ENCODE results near the gene ZP1.

ZP1 gene

GRCh38 chr11:60835534-60835846 is 31.9 kb upstream of the ZP1 start:
- peaks cover 12% of the 10 kb centered on the region for H3K4me1 ChIP-seq (ENCODE audit: control insufficient read depth, insufficient read depth, low read length)
- peaks cover 15% of the 10 kb centered on the region for H3K27me3 ChIP-seq (ENCODE audit: control insufficient read depth, insufficient read depth, low read length)
- H3K4me2 ChIP-seq (ENCODE audit: low read length) = no peak overlapping the region
- no peaks in the 10 kb centered on the region for H3K9me3 ChIP-seq (replicated peaks; ENCODE audit: low read length)
- no peaks in the 10 kb centered on the region for H3K36me3 ChIP-seq (ENCODE audit: insufficient read depth, low read length)
- no peak overlapping the region for H3K4me3 ChIP-seq (ENCODE audit: low read length)
- no peak overlapping the region for H3K9ac ChIP-seq (ENCODE audit: low read depth, low read length)

GRCh38 chr11:60836866-60837515 is 30.4 kb upstream of the ZP1 start:
- H3K4me1 ChIP-seq (ENCODE audit: control insufficient read depth, insufficient read depth, low read length) = peaks cover 25% of the 10 kb centered on the region
- no peaks in the 10 kb centered on the region for H3K9me3 ChIP-seq (replicated peaks; ENCODE audit: low read length)
- H3K4me3 ChIP-seq (ENCODE audit: low read length) = no peak overlapping the region
- H3K4me2 ChIP-seq (ENCODE audit: low read length) = no peak overlapping the region
- no peaks in the 10 kb centered on the region for H3K36me3 ChIP-seq (ENCODE audit: insufficient read depth, low read length)
- no peak overlapping the region for H3K9ac ChIP-seq (ENCODE audit: low read depth, low read length)
- H3K27me3 ChIP-seq (ENCODE audit: control insufficient read depth, insufficient read depth, low read length) = peaks cover 14% of the 10 kb centered on the region

GRCh38 chr11:60838132-60838531 is 29.2 kb upstream of the ZP1 start:
- H3K4me1 ChIP-seq (ENCODE audit: control insufficient read depth, insufficient read depth, low read length) = peaks cover 25% of the 10 kb centered on the region
- H3K36me3 ChIP-seq (ENCODE audit: insufficient read depth, low read length) = no peaks in the 10 kb centered on the region
- H3K4me2 ChIP-seq (ENCODE audit: low read length) = no peak overlapping the region
- H3K9ac ChIP-seq (ENCODE audit: low read depth, low read length) = no peak overlapping the region
- no peak overlapping the region for H3K4me3 ChIP-seq (ENCODE audit: low read length)
- no peaks in the 10 kb centered on the region for H3K9me3 ChIP-seq (replicated peaks; ENCODE audit: low read length)
- peaks cover 4% of the 10 kb centered on the region for H3K27me3 ChIP-seq (ENCODE audit: control insufficient read depth, insufficient read depth, low read length)

DNA sequence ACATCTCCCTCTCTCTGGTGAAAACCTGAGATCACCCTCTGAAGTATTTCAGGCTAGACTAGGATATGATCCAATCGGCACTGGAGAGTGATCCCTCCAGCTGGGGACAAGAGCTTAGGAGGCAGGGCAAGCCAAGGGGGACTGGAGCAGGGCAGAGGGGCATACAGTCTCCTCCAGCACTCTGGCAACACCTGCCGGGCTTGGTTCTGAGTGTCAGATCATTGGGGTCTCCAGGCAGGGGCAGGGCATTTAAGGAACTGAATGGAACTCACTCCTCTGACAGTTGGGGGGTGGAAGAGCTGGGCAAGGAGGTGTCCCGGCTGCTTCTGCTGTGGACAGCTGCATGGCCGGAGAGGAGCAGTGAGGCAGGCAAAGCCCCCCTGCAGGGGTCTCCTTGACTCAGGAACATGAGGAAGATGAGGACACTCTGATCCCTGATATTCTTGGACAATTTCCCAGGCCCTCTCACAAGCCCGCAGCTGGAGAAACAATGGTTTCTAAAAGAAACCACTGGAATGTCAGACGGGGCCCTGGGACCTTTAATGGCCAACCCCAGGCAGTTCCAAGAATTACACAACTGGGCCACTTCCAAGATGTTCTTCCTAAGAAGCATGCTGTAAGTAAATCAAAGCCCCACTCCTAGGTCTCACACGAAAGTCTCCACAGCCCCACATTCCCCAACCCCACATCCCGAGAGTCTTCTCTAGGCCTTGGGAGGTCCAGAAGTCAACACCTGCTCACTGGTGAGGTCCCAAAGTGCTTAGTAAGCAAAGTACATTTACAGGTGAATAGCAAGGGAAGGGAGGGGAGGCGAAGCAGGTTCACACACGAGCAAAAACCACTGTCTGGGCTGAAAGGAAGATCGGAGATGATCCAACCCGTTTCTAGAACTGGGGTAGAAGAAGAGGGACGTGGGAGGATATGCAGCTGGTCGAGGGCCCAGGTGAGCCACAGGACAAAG is 26.6 kb upstream of the ZP1 start:
- Histone ChIP-seq H3K9ac (ENCODE audit: low read depth, low read length) (peak overlapping the region; percentile 17), H3K27me3 (ENCODE audit: control insufficient read depth, insufficient read depth, low read length) (no peaks in the 10 kb centered on the region), H3K9me3 (replicated peaks; ENCODE audit: low read length) (no peaks in the 10 kb centered on the region), H3K4me1 (ENCODE audit: control insufficient read depth, insufficient read depth, low read length) (peaks cover 43% of the 10 kb centered on the region), H3K4me3 (ENCODE audit: low read length) (peak overlapping the region; percentile 93), H3K36me3 (ENCODE audit: insufficient read depth, low read length) (no peaks in the 10 kb centered on the region), H3K4me2 (ENCODE audit: low read length) (peak overlapping the region; percentile 84)

- H3K36me3 ChIP-seq (ENCODE audit: insufficient read depth, low read length) = no peaks in the 10 kb centered on the region
- peaks cover 39% of the 10 kb centered on the region for H3K4me1 ChIP-seq (ENCODE audit: control insufficient read depth, insufficient read depth, low read length)
- H3K4me3 ChIP-seq (ENCODE audit: low read length) = peak within 1 kb of the TSS; percentile 93
- no peaks in the 10 kb centered on the region for H3K27me3 ChIP-seq (ENCODE audit: control insufficient read depth, insufficient read depth, low read length)
- no peaks in the 10 kb centered on the region for H3K9me3 ChIP-seq (replicated peaks; ENCODE audit: low read length)
- peak within 1 kb of the TSS; percentile 84 for H3K4me2 ChIP-seq (ENCODE audit: low read length)
- peak within 1 kb of the TSS; percentile 94 for H3K9ac ChIP-seq (ENCODE audit: low read depth, low read length)
These were observed 25.3 kb upstream of the ZP1 start, which contains the start of gene CCDC86 for GRCh38 chr11:60841797-60842667. TSS of gene CCDC86 (plus strand) at chr11:60842113. CDS start at chr11:60842125, 12 bp downstream.

DNA sequence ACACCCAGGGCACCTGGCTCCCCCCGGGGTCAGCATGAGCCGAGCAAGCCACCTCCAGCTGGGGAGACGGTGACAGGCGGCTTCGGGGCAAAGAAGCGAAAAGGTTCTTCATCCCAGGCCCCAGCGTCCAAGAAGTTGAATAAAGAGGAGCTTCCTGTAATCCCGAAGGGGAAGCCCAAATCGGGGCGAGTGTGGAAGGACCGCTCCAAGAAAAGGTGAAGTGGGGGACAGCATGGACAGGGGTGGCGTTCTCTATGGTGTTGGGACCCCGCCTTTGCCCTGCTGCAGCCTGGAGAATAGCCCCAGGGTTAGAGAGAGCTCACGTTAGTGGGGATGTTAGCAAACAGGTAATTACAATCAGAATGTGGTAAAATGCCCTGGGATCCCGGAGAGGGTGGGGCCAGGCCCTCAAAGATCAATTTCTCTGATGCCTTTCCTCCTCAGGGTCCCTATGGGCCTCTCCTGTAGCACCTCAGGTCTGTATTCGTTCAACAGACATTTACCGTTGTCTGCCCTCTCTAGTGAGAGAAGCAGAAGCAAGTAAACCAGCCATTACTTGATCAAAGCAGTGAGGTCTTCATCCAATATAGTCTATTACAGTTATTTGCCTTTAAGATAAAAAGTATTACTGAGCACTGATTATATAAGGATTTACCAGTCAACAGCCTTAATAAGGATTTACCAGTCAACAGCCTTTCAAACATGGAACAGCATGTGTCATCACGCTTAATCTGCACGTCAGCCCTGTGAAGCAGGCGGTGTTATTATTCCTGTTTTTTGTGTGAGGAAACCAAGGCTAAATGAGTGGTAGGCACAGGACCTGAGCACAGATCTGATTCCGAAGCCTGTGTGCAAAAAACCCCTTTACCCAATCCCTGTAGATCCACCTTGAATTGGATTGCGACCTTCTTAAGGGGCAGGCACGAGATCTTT is 24.4 kb upstream of the ZP1 start:
- no peaks in the 10 kb centered on the region for H3K9me3 ChIP-seq (replicated peaks; ENCODE audit: low read length)
- H3K4me3 ChIP-seq (ENCODE audit: low read length) = peak overlapping the region; percentile 93
- H3K4me1 ChIP-seq (ENCODE audit: control insufficient read depth, insufficient read depth, low read length) = peaks cover 39% of the 10 kb centered on the region
- no peaks in the 10 kb centered on the region for H3K27me3 ChIP-seq (ENCODE audit: control insufficient read depth, insufficient read depth, low read length)
- peaks cover 4% of the 10 kb centered on the region for H3K36me3 ChIP-seq (ENCODE audit: insufficient read depth, low read length)
- H3K4me2 ChIP-seq (ENCODE audit: low read length) = peak overlapping the region; percentile 84
- peak overlapping the region; percentile 94 for H3K9ac ChIP-seq (ENCODE audit: low read depth, low read length)

DNA sequence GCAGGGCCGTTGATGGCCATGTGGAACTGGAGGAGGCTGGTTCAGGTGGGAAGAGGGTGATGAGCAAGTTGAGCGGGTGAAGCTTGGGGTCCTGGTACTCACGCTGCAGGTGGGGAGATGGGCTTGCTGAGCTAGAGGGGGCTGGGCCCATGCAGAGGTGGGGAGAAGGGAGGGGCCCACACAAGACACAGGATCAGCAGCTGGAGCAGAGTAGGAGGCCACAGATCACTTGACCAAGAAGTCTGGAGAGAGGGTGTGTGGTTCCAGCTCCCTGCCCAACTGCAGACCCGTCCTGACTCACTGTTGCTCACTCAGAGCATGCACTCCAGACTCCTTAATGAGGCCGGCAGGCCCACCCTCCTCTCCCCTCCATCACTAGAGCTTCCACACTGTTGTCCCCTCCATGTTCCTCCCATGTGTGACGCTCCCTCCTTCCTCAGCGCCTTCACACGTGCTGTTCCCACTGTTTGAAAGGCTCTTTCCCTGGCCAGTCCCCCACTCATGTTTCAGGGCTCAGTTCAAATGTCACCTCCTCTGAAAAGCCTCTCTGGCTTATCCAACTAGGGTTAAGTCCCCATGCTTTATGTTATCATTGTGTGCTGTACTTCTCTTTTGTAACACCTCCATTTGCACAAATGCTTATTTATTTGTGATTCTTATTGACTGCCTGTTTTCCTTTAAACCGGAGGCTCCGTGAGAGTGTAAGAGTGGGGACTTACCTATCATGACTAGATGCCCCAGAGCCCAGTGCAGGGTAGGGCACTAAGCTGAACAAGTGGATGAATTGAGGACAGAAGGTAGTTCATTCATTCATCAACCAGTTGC is 23.1 kb upstream of the ZP1 start:
- H3K9me3 ChIP-seq (replicated peaks; ENCODE audit: low read length) = no peaks in the 10 kb centered on the region
- H3K27me3 ChIP-seq (ENCODE audit: control insufficient read depth, insufficient read depth, low read length) = no peaks in the 10 kb centered on the region
- peaks cover 39% of the 10 kb centered on the region for H3K4me1 ChIP-seq (ENCODE audit: control insufficient read depth, insufficient read depth, low read length)
- H3K4me2 ChIP-seq (ENCODE audit: low read length) = peak overlapping the region; percentile 84
- peak overlapping the region; percentile 93 for H3K4me3 ChIP-seq (ENCODE audit: low read length)
- H3K36me3 ChIP-seq (ENCODE audit: insufficient read depth, low read length) = peaks cover 17% of the 10 kb centered on the region
- H3K9ac ChIP-seq (ENCODE audit: low read depth, low read length) = peak overlapping the region; percentile 94

DNA sequence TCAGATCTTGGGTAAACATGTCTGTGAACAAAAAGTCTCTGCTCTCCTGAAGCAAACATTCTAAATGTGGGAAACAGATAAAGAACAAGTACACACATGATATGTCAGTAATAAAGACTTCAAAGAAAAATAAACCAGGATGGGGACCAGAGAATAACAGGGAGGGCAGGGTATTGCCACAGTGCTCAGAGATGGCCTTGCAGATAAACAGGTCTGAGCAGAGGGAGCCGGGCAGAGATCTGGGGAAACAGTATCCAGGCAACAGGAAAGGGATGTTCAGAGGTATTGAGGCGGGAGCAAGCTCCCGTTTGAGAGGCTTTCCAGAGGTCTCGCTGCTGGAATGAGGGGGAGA is 22.5 kb upstream of the ZP1 start:
- Histone ChIP-seq H3K27me3 (ENCODE audit: control insufficient read depth, insufficient read depth, low read length) (no peaks in the 10 kb centered on the region), H3K4me1 (ENCODE audit: control insufficient read depth, insufficient read depth, low read length) (peaks cover 39% of the 10 kb centered on the region), H3K9ac (ENCODE audit: low read depth, low read length) (peak overlapping the region; percentile 94), H3K9me3 (replicated peaks; ENCODE audit: low read length) (no peaks in the 10 kb centered on the region), H3K36me3 (ENCODE audit: insufficient read depth, low read length) (peaks cover 23% of the 10 kb centered on the region), H3K4me2 (ENCODE audit: low read length) (peak overlapping the region; percentile 84), H3K4me3 (ENCODE audit: low read length) (peak overlapping the region; percentile 93)

DNA sequence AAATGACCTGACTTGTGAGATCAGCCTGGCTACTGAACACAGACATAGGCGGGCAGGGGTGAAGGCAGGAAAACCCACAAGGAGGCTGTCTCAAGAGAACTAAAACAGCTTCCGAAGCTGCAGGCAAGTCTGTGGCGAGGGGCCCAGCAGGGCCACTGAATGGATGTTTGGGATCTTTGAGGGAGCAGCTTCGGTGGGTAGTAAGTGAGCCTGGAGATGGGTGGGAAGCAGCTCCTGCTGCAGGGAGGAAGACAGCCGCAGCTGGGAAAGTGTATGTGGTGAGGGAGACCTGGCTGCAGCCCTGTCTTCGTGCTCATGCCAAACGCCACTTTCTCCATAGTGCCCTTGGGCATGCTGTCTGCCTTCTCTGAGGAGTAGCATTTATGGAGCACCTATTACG is 22.0 kb upstream of the ZP1 start:
- peaks cover 38% of the 10 kb centered on the region for H3K4me1 ChIP-seq (ENCODE audit: control insufficient read depth, insufficient read depth, low read length)

DNA sequence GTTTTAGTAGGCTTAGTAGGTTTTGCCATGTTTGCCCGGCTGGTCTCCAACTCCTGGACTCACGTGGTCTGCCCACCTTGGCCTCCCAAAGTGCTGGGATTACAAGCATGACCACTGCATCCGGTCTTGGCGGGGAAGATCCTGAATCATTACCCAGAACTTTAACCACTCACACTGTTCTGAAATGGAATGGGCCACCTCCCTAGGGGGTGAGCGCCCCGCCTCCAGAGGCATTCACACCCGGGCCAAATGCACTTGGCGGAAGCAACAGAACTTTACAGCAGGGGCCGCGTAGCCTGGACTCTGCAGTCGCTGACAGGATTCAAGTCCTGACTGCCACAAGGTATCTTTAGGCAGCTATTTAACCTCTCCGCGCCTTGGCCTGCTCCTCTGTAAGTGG is 20.1 kb upstream of the ZP1 start:
- Histone ChIP-seq H3K9ac (ENCODE audit: low read depth, low read length) (no peak overlapping the region), H3K4me1 (ENCODE audit: control insufficient read depth, insufficient read depth, low read length) (peaks cover 24% of the 10 kb centered on the region), H3K4me3 (ENCODE audit: low read length) (no peak overlapping the region), H3K36me3 (ENCODE audit: insufficient read depth, low read length) (peaks cover 43% of the 10 kb centered on the region), H3K27me3 (ENCODE audit: control insufficient read depth, insufficient read depth, low read length) (no peaks in the 10 kb centered on the region), H3K9me3 (replicated peaks; ENCODE audit: low read length) (no peaks in the 10 kb centered on the region), H3K4me2 (ENCODE audit: low read length) (no peak overlapping the region)

More for the DNA sequence above, 22.0 kb upstream of the ZP1 start:
- H3K27me3 ChIP-seq (ENCODE audit: control insufficient read depth, insufficient read depth, low read length) = no peaks in the 10 kb centered on the region
- H3K36me3 ChIP-seq (ENCODE audit: insufficient read depth, low read length) = peaks cover 28% of the 10 kb centered on the region
- H3K4me2 ChIP-seq (ENCODE audit: low read length) = peak overlapping the region; percentile 84
- H3K9me3 ChIP-seq (replicated peaks; ENCODE audit: low read length) = no peaks in the 10 kb centered on the region
- H3K4me3 ChIP-seq (ENCODE audit: low read length) = peak overlapping the region; percentile 93
- no peak overlapping the region for H3K9ac ChIP-seq (ENCODE audit: low read depth, low read length)

Measured in skeletal muscle satellite cell (primary cell).